Left hindlimb (tissue), 1 donor: Measurements from ENCODE around the gene CIAO1.
"Not testable (repeated sequence)": the region's sequence is repeated elsewhere in the genome, so short reads cannot be mapped to it uniquely, and the experiment has no call there.

ENCODE experiments used
- DNase-seq: peaks from one replicate; pipeline ENCODE4 v3.0.0-alpha.2; 2018

The CIAO1 gene

GRCh38 chr2:96287273-96287856 is 21.3 kb downstream of the CIAO1 start:
- DNase-seq = no peak

GRCh38 chr2:96291751-96292150 is 25.7 kb downstream of the CIAO1 start:
- no peak for DNase-seq

GRCh38 chr2:96294271-96294670 is 28.2 kb downstream of the CIAO1 start:
- DNase-seq = not testable (repeated sequence)

- DNase-seq = no peak
Observed at GRCh38 chr2:96296925-96297324, 30.9 kb downstream of the CIAO1 start.

GRCh38 chr2:96301865-96302264 is 35.8 kb downstream of the CIAO1 start:
- DNase-seq = no peak

DNA sequence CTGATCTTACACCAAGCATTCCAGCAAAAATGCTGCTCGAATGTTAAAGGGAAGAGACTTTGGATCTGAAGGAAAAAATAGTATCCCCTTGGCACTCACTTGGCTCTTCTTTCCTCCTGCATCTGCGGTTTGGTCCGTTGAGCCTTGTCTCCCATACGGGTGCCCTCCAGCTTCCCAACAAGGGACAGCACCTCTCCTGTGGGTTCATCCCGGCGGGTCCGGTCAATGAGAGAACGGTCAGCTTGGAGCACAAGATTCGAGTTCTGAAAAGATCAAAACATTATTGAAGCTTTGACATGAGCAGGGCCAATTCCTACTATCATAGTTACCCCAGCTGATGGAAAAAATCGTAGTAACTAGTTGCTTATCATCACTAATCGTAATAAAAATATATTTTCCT is 38.6 kb downstream of the CIAO1 start:
- DNase-seq = no peak

GRCh38 chr2:96305091-96305978 is 39.3 kb downstream of the CIAO1 start, which contains the start of gene SNRNP200:
Gene SNRNP200 (minus strand): TSS chr2:96305546. CDS start chr2:96305437, 109 bp downstream.
- peak; percentile 91 for DNase-seq

DNA sequence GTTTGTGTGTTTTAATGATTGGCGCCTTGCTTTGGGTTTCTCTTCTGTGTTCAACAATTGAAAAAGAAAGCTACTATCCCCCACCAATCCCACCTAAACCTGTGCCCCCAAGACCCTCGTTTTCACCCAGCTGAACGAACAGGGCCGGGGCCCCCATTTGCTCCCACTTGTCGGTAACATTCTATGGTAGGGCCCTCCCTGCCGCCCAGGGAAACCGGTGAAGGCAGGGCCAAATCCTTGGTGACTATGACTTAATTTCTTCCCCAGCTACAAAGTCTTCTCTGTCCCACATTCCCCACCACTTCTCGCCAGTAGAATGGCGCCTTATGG is 39.9 kb downstream of the CIAO1 start:
- DNase-seq = no peak

- no peak for DNase-seq
Observed at GRCh38 chr2:96306370-96306769, 40.3 kb downstream of the CIAO1 start.

DNA sequence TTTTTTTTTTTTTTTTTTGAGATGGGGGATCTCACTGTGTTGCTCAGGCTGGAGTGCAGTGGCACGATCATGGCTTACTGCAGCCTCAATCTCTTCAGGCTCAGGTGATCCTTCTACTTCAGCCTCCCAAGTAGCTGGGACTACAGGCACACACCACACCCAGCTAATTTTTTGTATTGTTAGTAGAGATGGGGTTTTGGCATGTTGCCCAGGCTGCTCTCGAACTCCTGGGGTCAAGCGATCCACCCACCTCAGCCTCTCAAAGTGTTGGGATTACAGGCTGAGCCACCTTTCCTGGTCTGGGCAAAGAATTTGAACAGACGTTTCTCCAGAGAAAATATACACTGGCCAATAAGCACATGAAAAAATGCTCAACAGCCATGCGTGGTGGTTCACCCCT is 42.2 kb downstream of the CIAO1 start:
- no peak for DNase-seq

- no peak for DNase-seq
Observed at GRCh38 chr2:96315005-96315399, 49.0 kb downstream of the CIAO1 start.

- DNase-seq = peak; percentile 47
Observed at GRCh38 chr2:96315400-96316071, 49.5 kb downstream of the CIAO1 start.

- DNase-seq = no peak
Observed at GRCh38 chr2:96316999-96317398, 51.0 kb downstream of the CIAO1 start.

DNA sequence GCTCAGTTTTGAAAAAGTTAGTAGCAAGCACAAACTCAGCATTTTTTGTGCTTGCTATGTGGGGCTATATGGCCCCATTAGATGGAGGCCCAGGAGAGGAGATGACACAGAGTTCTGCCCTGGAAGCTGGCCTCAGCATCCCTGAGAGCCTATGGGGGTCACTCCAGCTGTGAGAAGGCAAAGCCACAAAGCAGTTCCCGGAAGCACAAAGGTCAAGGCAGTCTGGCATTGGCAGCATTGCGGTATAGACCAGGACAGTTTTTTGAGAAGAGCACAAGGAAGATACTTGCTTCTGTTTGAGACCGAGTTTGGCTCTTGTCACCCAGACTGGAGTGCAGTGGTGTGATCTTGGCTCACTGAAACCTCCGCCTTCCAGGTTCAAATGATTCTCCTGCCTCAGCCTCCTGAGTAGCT is 51.6 kb downstream of the CIAO1 start:
- DNase-seq = no peak

GRCh38 chr2:96318723-96319122 is 52.7 kb downstream of the CIAO1 start:
- no peak for DNase-seq

DNA sequence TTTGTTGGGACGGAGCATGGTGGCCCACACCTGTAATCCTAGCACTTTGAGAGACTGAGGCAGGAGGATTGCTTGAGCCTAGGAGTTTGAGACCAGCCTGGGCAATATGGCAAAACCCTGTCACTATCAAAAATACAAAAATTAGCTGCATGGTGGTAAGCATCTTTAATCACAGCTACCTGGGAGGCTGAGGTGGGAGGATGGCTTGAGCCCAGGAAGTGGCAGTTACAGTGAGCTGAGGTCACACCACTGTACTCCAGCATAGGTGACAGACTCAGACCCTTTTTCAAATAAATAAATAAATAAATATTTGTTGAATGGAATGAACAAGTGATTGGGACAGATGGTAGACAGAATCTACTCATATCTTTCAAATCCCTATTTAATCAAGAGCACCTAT is 53.4 kb downstream of the CIAO1 start:
- DNase-seq = no peak

DNA sequence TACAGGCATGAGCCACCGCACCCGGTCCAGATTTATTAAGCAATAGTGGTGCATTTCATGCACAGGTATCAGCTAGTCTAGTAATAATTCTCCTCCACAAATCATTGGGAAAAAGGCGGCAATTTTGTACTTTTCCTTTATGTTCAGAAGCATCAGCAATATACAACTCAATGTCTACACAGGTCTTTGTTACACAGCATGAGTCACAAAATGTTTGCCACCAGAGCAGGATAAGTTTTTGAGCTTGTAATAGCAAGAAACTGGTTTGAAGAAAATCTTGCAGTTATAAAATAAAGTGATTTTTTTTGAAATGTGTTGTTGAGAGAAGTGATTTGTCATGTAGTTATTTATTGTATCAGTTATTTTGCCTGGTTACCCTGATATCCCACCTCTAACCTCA is 54.3 kb downstream of the CIAO1 start:
- DNase-seq = no peak

DNA sequence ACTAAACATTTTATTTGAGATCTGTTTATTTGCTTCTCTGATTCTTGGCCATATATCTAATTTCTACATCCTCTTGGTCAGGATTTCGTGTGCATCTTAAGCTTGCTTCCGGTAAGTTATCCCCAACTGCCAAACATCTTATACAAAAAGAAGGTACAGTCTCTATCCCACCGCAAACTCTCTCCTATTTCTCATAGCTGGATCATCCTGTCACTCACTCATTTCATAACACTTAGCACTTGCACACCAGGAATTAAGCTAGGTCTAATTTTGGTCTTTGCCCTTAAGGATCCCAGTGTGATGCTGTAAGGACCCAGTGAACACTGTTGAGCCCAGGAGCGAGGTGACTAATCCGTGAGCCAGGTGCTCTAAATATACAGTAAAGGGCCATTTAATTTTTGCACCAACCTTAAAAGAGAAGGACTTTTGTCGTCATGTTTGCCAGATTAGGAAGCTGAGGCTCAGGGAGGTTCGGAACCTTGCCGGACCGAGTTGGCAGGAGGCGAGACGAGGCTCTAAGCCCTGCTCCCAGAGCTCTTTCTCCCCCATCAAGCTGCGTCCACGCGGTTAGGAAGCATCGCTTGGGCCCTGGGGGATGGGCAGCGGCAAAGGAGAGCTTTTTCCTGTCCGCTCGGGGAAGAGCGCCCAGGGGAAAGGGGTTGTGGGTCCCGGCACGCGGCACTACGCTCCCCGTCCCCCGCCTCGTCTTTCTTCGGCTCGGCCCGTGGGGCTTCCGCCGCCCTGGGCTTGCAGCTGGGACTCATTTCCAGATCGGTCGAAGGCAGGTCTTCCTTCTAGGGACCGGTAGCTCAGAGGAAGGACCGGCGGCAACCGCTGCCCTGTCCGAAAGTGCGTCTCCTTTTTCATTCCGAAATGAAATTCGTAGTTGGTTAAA is 55.0 kb downstream of the CIAO1 start:
- DNase-seq = peak; percentile 42
